Activated naive CD8-positive, alpha-beta T cell treated with anti-CD3 and anti-CD28 coated beads, Interleukin-2, amount 10 ng/mL, durations not matched to agents 7 days and 5 days (primary cell): ENCODE measurements around the gene BBIP1. TPM values are rescaled to one million over a fixed set of nuclear protein-coding genes. Genes with fewer than 3 reads are reported as not detected.
A peak's percentile ranks its signal among the peaks of the same experiment; 100 is the strongest.
"Not testable (repeated sequence)": the region's sequence is repeated elsewhere in the genome, so short reads cannot be mapped to it uniquely, and the experiment has no call there.

Experiments
- ATAC-seq: fragments of 150-1000 bp; cut with Tn5 transposase; one replicate; pipeline ENCODE4 v1.10.0; 2021; ENCODE audit warnings: low read depth, moderate library complexity
- POLR2A ChIA-PET: fragments of 350-600 bp; sonication (Branson Sonifier 250); formaldehyde crosslinking; loops from one replicate; lab custom pipeline; 2021; ENCODE audit warnings: antibody characterized with exemption; lab: Charles Lee
- DNase-seq: peaks from one replicate; pipeline ENCODE4 v3.0.0; 2021
- H3K27ac Mint-ChIP-seq: one replicate; pipeline ENCODE4 v1.8.0; 2022; ENCODE audit warnings: mild to moderate bottlenecking, mixed read lengths
- H3K27me3 Mint-ChIP-seq: one replicate; pipeline ENCODE4 v1.8.0; 2022; ENCODE audit warnings: mild to moderate bottlenecking, moderate library complexity, mixed read lengths
- H3K36me3 Mint-ChIP-seq: one replicate; pipeline ENCODE4 v1.8.0; 2021; ENCODE audit warnings: mild to moderate bottlenecking, mixed read lengths
- H3K4me1 Mint-ChIP-seq: one replicate; pipeline ENCODE4 v1.8.0; 2021; ENCODE audit warnings: mixed read lengths
- H3K4me3 Mint-ChIP-seq: one replicate; pipeline ENCODE4 v1.8.0; 2022; ENCODE audit warnings: mild to moderate bottlenecking, moderate library complexity, mixed read lengths
- H3K9me3 Mint-ChIP-seq: one replicate; pipeline ENCODE4 v1.8.0; 2021; ENCODE audit warnings: mixed read lengths
- total RNA-seq, 2 experiments: library from RNA; stranded (reverse); gene quantifications; one replicate each; pipeline ENCODE4 v1.2.3, GENCODE V29; 2021

BBIP1 gene
- total RNA-seq, 2 experiments from 2014 or later, result 33.0 to 33.8 TPM

- POLR2A ChIA-PET, result interaction anchor here (0.7 to 1.3 kb wide), 2 partner anchors 10 to 58 kb away, joined by 3 to 4 read pairs; no protein-coding TSS in a partner anchor
- Mint-ChIP-seq H3K4me1 (peaks cover 18% of the 10 kb centered on the region), H3K36me3 (peaks cover 4% of the 10 kb centered on the region), H3K27me3 (no peaks in the 10 kb centered on the region), H3K9me3 (no peaks in the 10 kb centered on the region), H3K27ac (no peak overlapping the region), H3K4me3 (no peak overlapping the region)
- no peak for ATAC-seq
- no peak for DNase-seq
Measured at GRCh38 chr10:110916554-110917346, 2.2 kb downstream of the BBIP1 start.

GRCh38 chr10:110915600-110915999, 3.4 kb downstream of the BBIP1 start:
- ATAC-seq, H3K36me3 Mint-ChIP-seq, DNase-seq, H3K27ac Mint-ChIP-seq, POLR2A ChIA-PET, H3K9me3 Mint-ChIP-seq, H3K4me3 Mint-ChIP-seq, H3K27me3 Mint-ChIP-seq: not testable (repeated sequence)
- peaks cover 15% of the 10 kb centered on the region for H3K4me1 Mint-ChIP-seq

GRCh38 chr10:110915035-110915434, 3.9 kb downstream of the BBIP1 start:
- Mint-ChIP-seq H3K27ac (no peak overlapping the region), H3K4me1 (peaks cover 14% of the 10 kb centered on the region), H3K27me3 (no peaks in the 10 kb centered on the region), H3K4me3 (no peak overlapping the region), H3K36me3 (peaks cover 10% of the 10 kb centered on the region), H3K9me3 (no peaks in the 10 kb centered on the region)
- POLR2A ChIA-PET, result no interaction called here
- DNase-seq, result no peak
- no peak for ATAC-seq

- Mint-ChIP-seq H3K4me3 (no peak overlapping the region), H3K4me1 (peaks cover 14% of the 10 kb centered on the region), H3K27ac (no peak overlapping the region), H3K27me3 (no peaks in the 10 kb centered on the region), H3K36me3 (peaks cover 10% of the 10 kb centered on the region), H3K9me3 (no peaks in the 10 kb centered on the region)
- POLR2A ChIA-PET, result no interaction called here
- ATAC-seq, result no peak
- DNase-seq, result no peak
Measured at GRCh38 chr10:110914431-110914830, 4.5 kb downstream of the BBIP1 start.

- POLR2A ChIA-PET, result no interaction called here
- H3K4me1 Mint-ChIP-seq, result peaks cover 8% of the 10 kb centered on the region
- no peak overlapping the region for H3K27ac Mint-ChIP-seq
- ATAC-seq (no peak), DNase-seq (no peak)
- H3K27me3 Mint-ChIP-seq, result no peaks in the 10 kb centered on the region
- H3K4me3 Mint-ChIP-seq, result no peak overlapping the region
- peaks cover 13% of the 10 kb centered on the region for H3K36me3 Mint-ChIP-seq
- no peaks in the 10 kb centered on the region for H3K9me3 Mint-ChIP-seq
Measured at GRCh38 chr10:110912374-110912773, 6.6 kb downstream of the BBIP1 start.

GRCh38 chr10:110910138-110910537, 8.8 kb downstream of the BBIP1 start:
- Mint-ChIP-seq H3K27ac (no peak overlapping the region), H3K27me3 (peaks cover 2% of the 10 kb centered on the region), H3K4me3 (no peak overlapping the region), H3K9me3 (no peaks in the 10 kb centered on the region), H3K4me1 (peaks cover 4% of the 10 kb centered on the region), H3K36me3 (peaks cover 13% of the 10 kb centered on the region)
- POLR2A ChIA-PET, result interaction anchor here (0.6 to 1.3 kb wide), 2 partner anchors 8 to 66 kb away, joined by 3 read pairs; no protein-coding TSS in a partner anchor
- ATAC-seq (no peak), DNase-seq (no peak)

GRCh38 chr10:110903280-110904278, 15.4 kb downstream of the BBIP1 start:
- peaks cover 46% of the 10 kb centered on the region for H3K36me3 Mint-ChIP-seq
- no peak for DNase-seq
- H3K27ac Mint-ChIP-seq, result peak overlapping the region; percentile 32
- no peaks in the 10 kb centered on the region for H3K9me3 Mint-ChIP-seq
- H3K4me3 Mint-ChIP-seq, result no peak overlapping the region
- peaks cover 18% of the 10 kb centered on the region for H3K4me1 Mint-ChIP-seq
- POLR2A ChIA-PET, result interaction anchor here (1.9 kb wide), 1 partner anchor 15 kb away, joined by 8 read pairs; the partner anchor contains the start of genes BBIP1 and SHOC2
- no peak for ATAC-seq
- H3K27me3 Mint-ChIP-seq, result peaks cover 2% of the 10 kb centered on the region

GRCh38 chr10:110901954-110902819, 16.8 kb downstream of the BBIP1 start:
- Mint-ChIP-seq H3K27me3 (peaks cover 2% of the 10 kb centered on the region), H3K27ac (no peak overlapping the region), H3K4me1 (peaks cover 18% of the 10 kb centered on the region), H3K9me3 (no peaks in the 10 kb centered on the region), H3K4me3 (no peak overlapping the region), H3K36me3 (peaks cover 48% of the 10 kb centered on the region)
- DNase-seq, result no peak
- ATAC-seq, result peak; percentile 30
- POLR2A ChIA-PET, result interaction anchor here (1.9 kb wide), 1 partner anchor 17 kb away, joined by 8 read pairs; the partner anchor contains the start of genes BBIP1 and SHOC2

GRCh38 chr10:110900983-110901382, 18.0 kb downstream of the BBIP1 start:
- H3K9me3 Mint-ChIP-seq, result no peaks in the 10 kb centered on the region
- peaks cover 21% of the 10 kb centered on the region for H3K4me1 Mint-ChIP-seq
- peaks cover 52% of the 10 kb centered on the region for H3K36me3 Mint-ChIP-seq
- no peak overlapping the region for H3K27ac Mint-ChIP-seq
- ATAC-seq, result no peak
- DNase-seq, result no peak
- H3K27me3 Mint-ChIP-seq, result peaks cover 2% of the 10 kb centered on the region
- POLR2A ChIA-PET, result interaction anchor here (0.8 to 1.1 kb wide), 2 partner anchors 17 to 18 kb away, joined by 3 read pairs; partner anchors contain the start of genes BBIP1 and SHOC2
- no peak overlapping the region for H3K4me3 Mint-ChIP-seq

GRCh38 chr10:110898391-110898790, 20.6 kb downstream of the BBIP1 start:
- Mint-ChIP-seq H3K9me3 (no peaks in the 10 kb centered on the region), H3K4me3 (no peak overlapping the region), H3K36me3 (peaks cover 50% of the 10 kb centered on the region), H3K4me1 (peaks cover 24% of the 10 kb centered on the region), H3K27ac (no peak overlapping the region), H3K27me3 (no peaks in the 10 kb centered on the region)
- ATAC-seq (no peak), DNase-seq (no peak)
- POLR2A ChIA-PET, result no interaction called here

GRCh38 chr10:110897184-110897583, 21.8 kb downstream of the BBIP1 start:
- Mint-ChIP-seq H3K27me3 (no peaks in the 10 kb centered on the region), H3K9me3 (no peaks in the 10 kb centered on the region), H3K36me3 (peaks cover 40% of the 10 kb centered on the region), H3K4me3 (no peak overlapping the region), H3K4me1 (peaks cover 16% of the 10 kb centered on the region), H3K27ac (no peak overlapping the region)
- no peak for DNase-seq
- ATAC-seq, result no peak
- POLR2A ChIA-PET, result no interaction called here

- ATAC-seq, result peak; percentile 81
- peaks cover 12% of the 10 kb centered on the region for H3K4me1 Mint-ChIP-seq
- no peaks in the 10 kb centered on the region for H3K9me3 Mint-ChIP-seq
- POLR2A ChIA-PET, result interaction anchor here (0.7 to 2.0 kb wide), 3 partner anchors 24 to 90 kb away, joined by 3 to 7 read pairs (median 3); no protein-coding TSS in a partner anchor
- no peak overlapping the region for H3K27ac Mint-ChIP-seq
- H3K27me3 Mint-ChIP-seq, result no peaks in the 10 kb centered on the region
- H3K36me3 Mint-ChIP-seq, result peaks cover 33% of the 10 kb centered on the region
- H3K4me3 Mint-ChIP-seq, result no peak overlapping the region
- no peak for DNase-seq
Measured at GRCh38 chr10:110893559-110894179, 25.3 kb downstream of the BBIP1 start.
